Measurements from ENCODE around the gene PRDX3.
"Not testable (repeated sequence)": the region's sequence is repeated elsewhere in the genome, so short reads cannot be mapped to it uniquely, and the experiment has no call there.

The PRDX3 gene

DNA sequence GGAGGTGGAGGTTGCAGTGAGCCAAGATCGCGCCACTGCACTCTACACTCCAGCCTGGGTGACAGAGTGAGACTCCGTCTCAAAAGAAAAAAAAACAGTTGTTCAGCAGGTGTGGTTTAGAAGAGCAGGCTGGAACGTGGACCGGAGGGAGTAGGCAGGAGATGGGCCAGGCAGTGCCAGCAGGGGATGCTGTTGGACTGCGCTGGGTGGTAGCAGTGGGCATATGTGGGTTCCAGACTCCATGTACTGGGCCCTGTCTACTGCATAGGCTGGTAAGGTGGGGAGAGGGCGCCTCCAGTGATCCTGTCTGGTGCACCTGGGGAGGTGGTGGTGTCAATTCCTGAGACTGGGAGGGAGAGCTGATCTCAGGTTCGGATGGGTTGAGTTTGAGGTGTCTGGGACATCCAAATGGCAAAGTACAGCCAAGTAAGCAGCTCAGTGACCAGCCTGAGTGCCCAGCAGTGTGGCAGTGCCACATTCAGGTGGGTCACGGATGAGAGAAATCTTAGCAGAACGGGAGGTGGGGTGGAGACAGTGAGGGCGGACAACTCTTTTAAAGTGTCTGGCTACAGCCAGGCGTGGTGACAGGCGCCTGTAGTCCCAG, 39.0 kb downstream of the PRDX3 start:
- H3K4me2 ChIP-seq (ENCODE audit: low read depth, low read length), result no peak overlapping the region
- H3K9me2 ChIP-seq (replicated peaks; ENCODE audit: insufficient read depth, low read length), result no peaks in the 10 kb centered on the region
- DNase-seq, result no peak
- no peaks in the 10 kb centered on the region for H3K9me3 ChIP-seq (replicated peaks; ENCODE audit: insufficient read depth, low read length)
- no peaks in the 10 kb centered on the region for H3K79me2 ChIP-seq (ENCODE audit: low read length)
- no peak overlapping the region for H3K4me3 ChIP-seq (ENCODE audit: low read length)
- no peak overlapping the region for H3K27ac ChIP-seq (ENCODE audit: low read length)
- H3F3A ChIP-seq (ENCODE audit: insufficient read depth, low read length), result no peaks in the 10 kb centered on the region
- peak; percentile 35 for TF ChIP-seq CTCF (IDR thresholded peaks at IDR 0.05; ENCODE audit: low read length)
- TF ChIP-seq EZH2phosphoT487 (IDR thresholded peaks at IDR 0.05; ENCODE audit: low read length), result no peak
- no peak for TF ChIP-seq EZH2 (optimal IDR thresholded peaks at IDR 0.05; ENCODE audit: low read depth, low read length)
- H3K4me1 ChIP-seq (ENCODE audit: low read length), result no peaks in the 10 kb centered on the region
- no peak overlapping the region for H2AFZ ChIP-seq (ENCODE audit: low read length)
- H3K9ac ChIP-seq (ENCODE audit: low read length), result no peak overlapping the region
- H3K27me3 ChIP-seq (replicated peaks; ENCODE audit: insufficient read depth, low read length), result no peaks in the 10 kb centered on the region
- H3K36me3 ChIP-seq (replicated peaks; ENCODE audit: insufficient read depth, low read length), result no peaks in the 10 kb centered on the region
- no peaks in the 10 kb centered on the region for H4K20me1 ChIP-seq (ENCODE audit: insufficient read depth, low read length)

- H3K9me2 ChIP-seq (replicated peaks; ENCODE audit: insufficient read depth, low read length), result no peaks in the 10 kb centered on the region
- no peaks in the 10 kb centered on the region for H4K20me1 ChIP-seq (ENCODE audit: insufficient read depth, low read length)
- H3K27ac ChIP-seq (ENCODE audit: low read length), result no peak overlapping the region
- H3K4me1 ChIP-seq (ENCODE audit: low read length), result no peaks in the 10 kb centered on the region
- no peak overlapping the region for H3K4me3 ChIP-seq (ENCODE audit: low read length)
- DNase-seq, result no peak
- H3K9ac ChIP-seq (ENCODE audit: low read length), result no peak overlapping the region
- H3K27me3 ChIP-seq (replicated peaks; ENCODE audit: insufficient read depth, low read length), result no peaks in the 10 kb centered on the region
- no peak overlapping the region for H3K4me2 ChIP-seq (ENCODE audit: low read depth, low read length)
- H3K9me3 ChIP-seq (replicated peaks; ENCODE audit: insufficient read depth, low read length), result no peaks in the 10 kb centered on the region
- H3K36me3 ChIP-seq (replicated peaks; ENCODE audit: insufficient read depth, low read length), result no peaks in the 10 kb centered on the region; the same call in 1 of the 2 replicates
- TF ChIP-seq CTCF (IDR thresholded peaks at IDR 0.05; ENCODE audit: low read length) (no peak), EZH2phosphoT487 (IDR thresholded peaks at IDR 0.05; ENCODE audit: low read length) (no peak), EZH2 (optimal IDR thresholded peaks at IDR 0.05; ENCODE audit: low read depth, low read length) (no peak)
- no peak overlapping the region for H2AFZ ChIP-seq (ENCODE audit: low read length)
- H3F3A ChIP-seq (ENCODE audit: insufficient read depth, low read length), result no peaks in the 10 kb centered on the region
- no peaks in the 10 kb centered on the region for H3K79me2 ChIP-seq (ENCODE audit: low read length)
Measured at GRCh38 chr10:119138346-119139306, 40.0 kb downstream of the PRDX3 start.

- H2AFZ ChIP-seq (ENCODE audit: low read length); H3K9ac ChIP-seq (ENCODE audit: low read length); H3K4me3 ChIP-seq (ENCODE audit: low read length); H3K9me3 ChIP-seq (replicated peaks; ENCODE audit: insufficient read depth, low read length); H3K9me2 ChIP-seq (replicated peaks; ENCODE audit: insufficient read depth, low read length); H4K20me1 ChIP-seq (ENCODE audit: insufficient read depth, low read length); H3F3A ChIP-seq (ENCODE audit: insufficient read depth, low read length); DNase-seq; H3K27me3 ChIP-seq (replicated peaks; ENCODE audit: insufficient read depth, low read length); H3K27ac ChIP-seq (ENCODE audit: low read length); H3K4me1 ChIP-seq (ENCODE audit: low read length); H3K79me2 ChIP-seq (ENCODE audit: low read length); H3K4me2 ChIP-seq (ENCODE audit: low read depth, low read length); H3K36me3 ChIP-seq (replicated peaks; ENCODE audit: insufficient read depth, low read length): not testable (repeated sequence)
Measured at GRCh38 chr10:119137878-119138277, 40.7 kb downstream of the PRDX3 start.

GRCh38 chr10:119136084-119136483, 42.5 kb downstream of the PRDX3 start:
- Histone ChIP-seq H3K36me3 (replicated peaks; ENCODE audit: insufficient read depth, low read length) (no peaks in the 10 kb centered on the region; the same call in 1 of the 2 replicates), H3K9me2 (replicated peaks; ENCODE audit: insufficient read depth, low read length) (no peaks in the 10 kb centered on the region), H3F3A (ENCODE audit: insufficient read depth, low read length) (no peaks in the 10 kb centered on the region), H2AFZ (ENCODE audit: low read length) (no peak overlapping the region), H3K9ac (ENCODE audit: low read length) (no peak overlapping the region), H4K20me1 (ENCODE audit: insufficient read depth, low read length) (no peaks in the 10 kb centered on the region), H3K4me1 (ENCODE audit: low read length) (no peaks in the 10 kb centered on the region), H3K27ac (ENCODE audit: low read length) (no peak overlapping the region), H3K4me3 (ENCODE audit: low read length) (no peak overlapping the region), H3K9me3 (replicated peaks; ENCODE audit: insufficient read depth, low read length) (no peaks in the 10 kb centered on the region), H3K4me2 (ENCODE audit: low read depth, low read length) (no peak overlapping the region), H3K27me3 (replicated peaks; ENCODE audit: insufficient read depth, low read length) (no peaks in the 10 kb centered on the region), H3K79me2 (ENCODE audit: low read length) (no peaks in the 10 kb centered on the region)
- TF ChIP-seq CTCF (IDR thresholded peaks at IDR 0.05; ENCODE audit: low read length), result no peak
- TF ChIP-seq EZH2phosphoT487 (IDR thresholded peaks at IDR 0.05; ENCODE audit: low read length), result no peak
- DNase-seq, result no peak

All from MM.1S (cell line).